ENCODE measurements around the gene ZFAND3.

ZFAND3 gene

GRCh38 chr6:38153798-38154345 is 334.3 kb downstream of the ZFAND3 start:
- H3K36me3 Mint-ChIP-seq (ENCODE audit: low read depth): no peaks in the 10 kb centered on the region

GRCh38 chr6:38154731-38155130 is 335.2 kb downstream of the ZFAND3 start:
- Mint-ChIP-seq H3K27ac (no peak overlapping the region), H3K9me3 (no peaks in the 10 kb centered on the region), H3K36me3 (ENCODE audit: low read depth) (no peaks in the 10 kb centered on the region), H3K27me3 (ENCODE audit: low read depth) (no peaks in the 10 kb centered on the region), H3K4me3 (no peak overlapping the region), H3K4me1 (ENCODE audit: low read depth) (no peaks in the 10 kb centered on the region)
- no peak for DNase-seq (ENCODE audit: low spot score)

More at GRCh38 chr6:38153798-38154345, 334.3 kb downstream of the ZFAND3 start:
- Mint-ChIP-seq H3K4me1 (ENCODE audit: low read depth) (no peaks in the 10 kb centered on the region), H3K4me3 (no peak overlapping the region), H3K9me3 (no peaks in the 10 kb centered on the region), H3K27ac (no peak overlapping the region), H3K27me3 (ENCODE audit: low read depth) (no peaks in the 10 kb centered on the region)
- DNase-seq (ENCODE audit: low spot score): no peak

- Mint-ChIP-seq H3K9me3 (no peaks in the 10 kb centered on the region), H3K27me3 (ENCODE audit: low read depth) (no peaks in the 10 kb centered on the region), H3K27ac (no peak overlapping the region), H3K4me3 (no peak overlapping the region), H3K36me3 (ENCODE audit: low read depth) (no peaks in the 10 kb centered on the region), H3K4me1 (ENCODE audit: low read depth) (no peaks in the 10 kb centered on the region)
- DNase-seq (ENCODE audit: low spot score): no peak
Measured at GRCh38 chr6:38155144-38155543, 335.6 kb downstream of the ZFAND3 start.

GRCh38 chr6:38155621-38156204 is 336.2 kb downstream of the ZFAND3 start:
- H3K27ac Mint-ChIP-seq: no peak overlapping the region
- no peak for DNase-seq (ENCODE audit: low spot score)
- no peak overlapping the region for H3K4me3 Mint-ChIP-seq
- H3K4me1 Mint-ChIP-seq (ENCODE audit: low read depth): no peaks in the 10 kb centered on the region
- no peaks in the 10 kb centered on the region for H3K9me3 Mint-ChIP-seq
- H3K36me3 Mint-ChIP-seq (ENCODE audit: low read depth): no peaks in the 10 kb centered on the region
- no peaks in the 10 kb centered on the region for H3K27me3 Mint-ChIP-seq (ENCODE audit: low read depth)

GRCh38 chr6:38156818-38157565 is 337.5 kb downstream of the ZFAND3 start:
- H3K36me3 Mint-ChIP-seq (ENCODE audit: low read depth): no peaks in the 10 kb centered on the region
- DNase-seq (ENCODE audit: low spot score): no peak
- no peak overlapping the region for H3K4me3 Mint-ChIP-seq
- no peaks in the 10 kb centered on the region for H3K9me3 Mint-ChIP-seq
- H3K4me1 Mint-ChIP-seq (ENCODE audit: low read depth): no peaks in the 10 kb centered on the region
- no peak overlapping the region for H3K27ac Mint-ChIP-seq
- H3K27me3 Mint-ChIP-seq (ENCODE audit: low read depth): no peaks in the 10 kb centered on the region

GRCh38 chr6:38157905-38158304 is 338.4 kb downstream of the ZFAND3 start:
- no peak for DNase-seq (ENCODE audit: low spot score)
- Mint-ChIP-seq H3K36me3 (ENCODE audit: low read depth) (no peaks in the 10 kb centered on the region), H3K4me3 (no peak overlapping the region), H3K4me1 (ENCODE audit: low read depth) (no peaks in the 10 kb centered on the region), H3K27ac (no peak overlapping the region), H3K27me3 (ENCODE audit: low read depth) (no peaks in the 10 kb centered on the region), H3K9me3 (no peaks in the 10 kb centered on the region)

GRCh38 chr6:38158762-38159350 is 339.3 kb downstream of the ZFAND3 start:
- no peaks in the 10 kb centered on the region for H3K4me1 Mint-ChIP-seq (ENCODE audit: low read depth)
- no peak for DNase-seq (ENCODE audit: low spot score)
- H3K9me3 Mint-ChIP-seq: no peaks in the 10 kb centered on the region
- no peaks in the 10 kb centered on the region for H3K36me3 Mint-ChIP-seq (ENCODE audit: low read depth)
- no peak overlapping the region for H3K4me3 Mint-ChIP-seq
- no peak overlapping the region for H3K27ac Mint-ChIP-seq
- no peaks in the 10 kb centered on the region for H3K27me3 Mint-ChIP-seq (ENCODE audit: low read depth)

GRCh38 chr6:38159596-38159995 is 340.1 kb downstream of the ZFAND3 start:
- Mint-ChIP-seq H3K4me1 (ENCODE audit: low read depth) (no peaks in the 10 kb centered on the region), H3K27ac (no peak overlapping the region), H3K36me3 (ENCODE audit: low read depth) (no peaks in the 10 kb centered on the region), H3K4me3 (no peak overlapping the region), H3K9me3 (no peaks in the 10 kb centered on the region), H3K27me3 (ENCODE audit: low read depth) (no peaks in the 10 kb centered on the region)
- DNase-seq (ENCODE audit: low spot score): no peak

- Mint-ChIP-seq H3K4me3 (no peak overlapping the region), H3K36me3 (ENCODE audit: low read depth) (no peaks in the 10 kb centered on the region), H3K9me3 (no peaks in the 10 kb centered on the region), H3K4me1 (ENCODE audit: low read depth) (no peaks in the 10 kb centered on the region), H3K27me3 (ENCODE audit: low read depth) (no peaks in the 10 kb centered on the region), H3K27ac (no peak overlapping the region)
- DNase-seq (ENCODE audit: low spot score): no peak
Measured at GRCh38 chr6:38160831-38161230, 341.3 kb downstream of the ZFAND3 start.

GRCh38 chr6:38161331-38161730 is 341.8 kb downstream of the ZFAND3 start:
- Mint-ChIP-seq H3K4me3 (no peak overlapping the region), H3K9me3 (no peaks in the 10 kb centered on the region), H3K36me3 (ENCODE audit: low read depth) (no peaks in the 10 kb centered on the region), H3K4me1 (ENCODE audit: low read depth) (no peaks in the 10 kb centered on the region), H3K27ac (no peak overlapping the region), H3K27me3 (ENCODE audit: low read depth) (no peaks in the 10 kb centered on the region)
- no peak for DNase-seq (ENCODE audit: low spot score)

GRCh38 chr6:38161754-38162492 is 342.4 kb downstream of the ZFAND3 start:
- Mint-ChIP-seq H3K36me3 (ENCODE audit: low read depth) (no peaks in the 10 kb centered on the region), H3K9me3 (no peaks in the 10 kb centered on the region), H3K27me3 (ENCODE audit: low read depth) (no peaks in the 10 kb centered on the region), H3K4me1 (ENCODE audit: low read depth) (no peaks in the 10 kb centered on the region), H3K27ac (no peak overlapping the region), H3K4me3 (no peak overlapping the region)
- DNase-seq (ENCODE audit: low spot score): no peak

GRCh38 chr6:38162493-38163185 is 343.1 kb downstream of the ZFAND3 start:
- H3K36me3 Mint-ChIP-seq (ENCODE audit: low read depth): no peaks in the 10 kb centered on the region

More at GRCh38 chr6:38162493-38163185, 343.1 kb downstream of the ZFAND3 start:
- DNase-seq (ENCODE audit: low spot score): no peak
- no peaks in the 10 kb centered on the region for H3K4me1 Mint-ChIP-seq (ENCODE audit: low read depth)
- no peaks in the 10 kb centered on the region for H3K27me3 Mint-ChIP-seq (ENCODE audit: low read depth)
- H3K4me3 Mint-ChIP-seq: no peak overlapping the region
- H3K9me3 Mint-ChIP-seq: no peaks in the 10 kb centered on the region
- H3K27ac Mint-ChIP-seq: no peak overlapping the region

All from T-helper 2 cell treated with Interferon-gamma antibody and Interleukin-4, amounts not matched to agents 5 μg/mL and 100 μg/mL, for 36 hours (primary cell).